ENCODE data around the gene ZNF276.
A peak's percentile ranks its signal among the peaks of the same experiment; 100 is the strongest.

DNA sequence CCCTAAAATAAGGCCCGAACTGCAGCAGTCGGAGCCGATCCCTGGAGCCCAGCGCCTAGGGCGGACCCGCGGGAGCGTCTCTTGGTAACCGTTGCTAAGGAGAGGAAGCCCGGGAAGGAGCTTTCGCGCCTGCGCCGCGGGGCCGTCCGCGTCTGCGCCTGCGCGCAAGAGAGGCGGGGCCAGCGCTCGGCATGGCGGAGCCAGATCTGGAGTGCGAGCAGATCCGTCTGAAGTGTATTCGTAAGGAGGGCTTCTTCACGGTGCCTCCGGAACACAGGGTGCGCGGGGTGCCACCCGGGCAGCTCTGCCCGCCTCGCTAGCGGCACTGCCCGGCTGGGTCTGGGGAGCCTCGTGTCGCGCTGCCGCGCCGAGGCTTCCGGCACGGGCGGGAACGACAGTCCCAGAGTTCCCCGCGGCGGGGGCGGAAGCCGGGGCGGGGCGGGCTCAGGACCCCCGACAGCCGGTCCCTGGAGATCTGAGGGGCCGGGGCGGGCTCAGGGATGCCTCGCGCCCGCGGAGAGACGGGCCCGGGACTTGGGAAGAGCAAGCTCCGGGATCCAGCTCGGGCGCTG lies 34.7 kb upstream of the ZNF276 start, which contains the start of gene CDK10:
- TF ChIP-seq POLR2A (IDR thresholded peaks at IDR 0.05) (peak; percentile 77), EP300 (IDR thresholded peaks at IDR 0.05; ENCODE audit: low read depth) (no peak)
- TF ChIP-seq, protein P1, sequence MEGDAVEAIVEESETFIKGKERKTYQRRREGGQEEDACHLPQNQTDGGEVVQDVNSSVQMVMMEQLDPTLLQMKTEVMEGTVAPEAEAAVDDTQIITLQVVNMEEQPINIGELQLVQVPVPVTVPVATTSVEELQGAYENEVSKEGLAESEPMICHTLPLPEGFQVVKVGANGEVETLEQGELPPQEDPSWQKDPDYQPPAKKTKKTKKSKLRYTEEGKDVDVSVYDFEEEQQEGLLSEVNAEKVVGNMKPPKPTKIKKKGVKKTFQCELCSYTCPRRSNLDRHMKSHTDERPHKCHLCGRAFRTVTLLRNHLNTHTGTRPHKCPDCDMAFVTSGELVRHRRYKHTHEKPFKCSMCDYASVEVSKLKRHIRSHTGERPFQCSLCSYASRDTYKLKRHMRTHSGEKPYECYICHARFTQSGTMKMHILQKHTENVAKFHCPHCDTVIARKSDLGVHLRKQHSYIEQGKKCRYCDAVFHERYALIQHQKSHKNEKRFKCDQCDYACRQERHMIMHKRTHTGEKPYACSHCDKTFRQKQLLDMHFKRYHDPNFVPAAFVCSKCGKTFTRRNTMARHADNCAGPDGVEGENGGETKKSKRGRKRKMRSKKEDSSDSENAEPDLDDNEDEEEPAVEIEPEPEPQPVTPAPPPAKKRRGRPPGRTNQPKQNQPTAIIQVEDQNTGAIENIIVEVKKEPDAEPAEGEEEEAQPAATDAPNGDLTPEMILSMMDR (IDR thresholded peaks at IDR 0.05) = peak in 1 of 5 experiments; percentile 18
